Retinal pigment epithelial cell (primary cell): ENCODE measurements around the gene PAX8.

Source experiments
- DNase-seq: peaks from one replicate; pipeline ENCODE4 v3.0.0-alpha.2; 2010; ENCODE audit warnings: low read depth
- H3K4me3 ChIP-seq: 2 replicates; pipeline ENCODE4 v1.5.1; 2011; ENCODE audit warnings: mild to moderate bottlenecking, low read length, control low read depth, moderate library complexity
- TF ChIP-seq, protein P1 (sequence below): conservative IDR thresholded peaks from 2 replicates; pipeline ENCODE4 v1.5.1; 2011; ENCODE audit warnings: low read depth, low read length, control low read depth, inconsistent platforms

The PAX8 gene

DNA sequence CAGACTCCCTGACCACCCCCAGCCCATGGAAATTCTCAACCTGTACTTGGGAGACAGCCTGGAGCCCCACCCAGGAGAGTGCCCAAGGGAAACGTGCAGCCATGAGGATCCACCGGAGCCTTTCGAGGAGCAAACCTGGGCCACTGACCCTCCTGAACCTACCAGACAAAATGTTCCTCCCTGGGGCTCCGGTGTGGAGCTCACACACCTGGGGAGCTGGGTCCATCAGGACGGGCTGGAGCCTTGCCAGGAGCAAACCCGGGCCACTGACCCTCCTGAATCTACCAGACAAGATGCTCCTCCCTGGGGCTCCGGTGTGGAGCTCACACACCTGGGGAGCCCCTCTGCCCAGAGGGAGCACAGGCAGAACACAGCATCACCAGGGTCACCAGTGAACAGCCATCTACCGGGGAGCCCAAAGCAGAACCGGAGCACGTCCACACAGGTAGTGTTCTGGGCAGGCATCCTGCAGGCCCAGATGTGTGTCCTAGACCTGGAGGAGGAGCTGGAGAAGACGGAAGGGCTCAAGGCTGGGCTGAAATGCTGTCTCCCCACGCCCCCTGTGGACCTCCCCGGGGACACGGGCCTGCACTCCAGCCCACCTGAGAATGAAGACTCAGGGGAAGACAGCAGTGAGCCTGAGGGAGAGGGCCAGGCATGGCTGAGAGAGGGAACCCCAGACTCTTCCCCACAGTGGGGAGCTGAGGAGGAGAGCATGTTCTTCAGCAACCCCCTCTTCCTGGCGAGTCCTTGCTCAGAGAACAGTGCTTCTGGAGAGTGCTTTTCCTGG lies 96.1 kb downstream of the PAX8 start:
- no peak for DNase-seq

DNA sequence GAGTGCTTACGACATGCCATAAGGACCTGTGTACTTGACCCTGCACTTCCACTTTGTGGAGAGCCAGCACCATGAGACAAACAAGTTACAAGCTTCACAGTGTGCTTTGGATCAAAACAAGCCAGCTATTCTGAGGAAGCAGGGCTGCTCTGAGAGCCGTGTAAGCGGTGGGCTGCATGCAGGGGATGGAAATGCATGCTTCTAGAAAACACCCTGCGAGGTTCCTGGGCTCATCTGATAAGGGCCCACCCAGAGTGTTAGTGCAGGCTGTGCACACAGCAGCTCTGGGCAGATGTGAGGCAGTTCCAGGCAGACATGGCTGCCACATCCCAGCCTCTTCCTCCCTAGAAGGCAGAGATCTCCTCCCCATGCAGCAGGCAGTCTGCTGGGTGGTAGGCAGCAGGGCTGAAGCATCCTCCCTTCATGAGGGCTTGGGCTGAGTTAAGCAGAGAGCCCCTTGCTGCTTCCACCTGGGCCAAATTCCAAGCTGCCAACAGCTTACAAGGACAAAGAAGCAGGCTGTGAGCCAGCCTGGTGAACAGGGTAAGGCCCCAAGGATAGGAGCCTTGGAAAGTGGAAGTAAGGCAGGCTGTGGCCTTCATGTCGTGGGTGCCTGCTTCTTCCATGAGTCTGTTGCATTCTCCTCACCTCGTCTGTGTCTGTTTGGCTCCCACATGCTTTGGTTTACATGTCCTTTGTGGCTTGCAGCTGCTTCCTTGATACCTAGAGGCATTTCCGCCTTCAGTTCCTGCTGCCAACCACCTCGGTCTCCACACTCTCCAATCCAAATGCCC lies 97.3 kb downstream of the PAX8 start:
- DNase-seq = no peak
- TF ChIP-seq, protein P1, sequence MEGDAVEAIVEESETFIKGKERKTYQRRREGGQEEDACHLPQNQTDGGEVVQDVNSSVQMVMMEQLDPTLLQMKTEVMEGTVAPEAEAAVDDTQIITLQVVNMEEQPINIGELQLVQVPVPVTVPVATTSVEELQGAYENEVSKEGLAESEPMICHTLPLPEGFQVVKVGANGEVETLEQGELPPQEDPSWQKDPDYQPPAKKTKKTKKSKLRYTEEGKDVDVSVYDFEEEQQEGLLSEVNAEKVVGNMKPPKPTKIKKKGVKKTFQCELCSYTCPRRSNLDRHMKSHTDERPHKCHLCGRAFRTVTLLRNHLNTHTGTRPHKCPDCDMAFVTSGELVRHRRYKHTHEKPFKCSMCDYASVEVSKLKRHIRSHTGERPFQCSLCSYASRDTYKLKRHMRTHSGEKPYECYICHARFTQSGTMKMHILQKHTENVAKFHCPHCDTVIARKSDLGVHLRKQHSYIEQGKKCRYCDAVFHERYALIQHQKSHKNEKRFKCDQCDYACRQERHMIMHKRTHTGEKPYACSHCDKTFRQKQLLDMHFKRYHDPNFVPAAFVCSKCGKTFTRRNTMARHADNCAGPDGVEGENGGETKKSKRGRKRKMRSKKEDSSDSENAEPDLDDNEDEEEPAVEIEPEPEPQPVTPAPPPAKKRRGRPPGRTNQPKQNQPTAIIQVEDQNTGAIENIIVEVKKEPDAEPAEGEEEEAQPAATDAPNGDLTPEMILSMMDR = no peak
- no peak overlapping the region for H3K4me3 ChIP-seq

More for the DNA sequence above, 96.1 kb downstream of the PAX8 start:
- TF ChIP-seq, protein P1 = no peak
- no peak overlapping the region for H3K4me3 ChIP-seq

DNA sequence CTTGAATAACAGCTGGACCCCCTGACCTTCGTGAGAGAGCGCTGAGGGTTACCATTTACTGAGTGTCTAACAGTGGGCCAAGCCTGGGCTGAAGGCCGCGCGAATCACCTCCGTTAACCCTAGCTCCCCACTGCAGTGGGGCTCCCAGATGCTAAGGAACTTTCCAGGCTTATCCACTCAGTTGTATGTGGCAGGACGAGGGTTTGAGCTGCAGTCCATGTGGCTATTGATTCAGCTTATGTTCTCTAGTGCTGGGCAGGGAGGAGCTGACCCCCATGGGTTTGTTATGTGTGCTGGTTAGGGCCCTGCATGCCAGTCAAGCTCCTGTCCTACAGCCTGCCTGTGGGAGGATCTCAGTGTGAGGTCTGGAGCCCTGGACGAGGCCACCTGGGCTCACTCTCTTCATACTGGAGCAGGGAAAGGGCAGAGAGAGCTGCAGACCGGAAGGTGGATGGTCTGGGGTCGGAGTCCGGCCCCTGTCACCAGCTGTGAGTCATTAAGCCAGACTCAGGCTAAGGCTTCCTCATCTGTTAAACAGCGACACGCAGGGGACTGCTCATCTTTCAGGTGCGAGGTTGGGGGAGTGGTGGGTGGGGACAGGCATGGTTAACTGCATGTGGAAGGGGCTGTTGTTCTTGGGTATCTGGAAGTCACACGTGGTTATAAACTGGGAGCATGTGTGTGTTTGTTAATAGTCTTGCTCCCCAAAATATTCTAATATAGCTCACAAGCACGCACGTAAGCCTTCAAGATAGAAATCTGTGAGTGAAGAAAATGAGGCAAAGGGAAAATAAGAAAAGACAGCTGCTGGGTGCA lies 98.4 kb downstream of the PAX8 start:
- no peak overlapping the region for H3K4me3 ChIP-seq
- no peak for DNase-seq
- TF ChIP-seq, protein P1 = no peak

DNA sequence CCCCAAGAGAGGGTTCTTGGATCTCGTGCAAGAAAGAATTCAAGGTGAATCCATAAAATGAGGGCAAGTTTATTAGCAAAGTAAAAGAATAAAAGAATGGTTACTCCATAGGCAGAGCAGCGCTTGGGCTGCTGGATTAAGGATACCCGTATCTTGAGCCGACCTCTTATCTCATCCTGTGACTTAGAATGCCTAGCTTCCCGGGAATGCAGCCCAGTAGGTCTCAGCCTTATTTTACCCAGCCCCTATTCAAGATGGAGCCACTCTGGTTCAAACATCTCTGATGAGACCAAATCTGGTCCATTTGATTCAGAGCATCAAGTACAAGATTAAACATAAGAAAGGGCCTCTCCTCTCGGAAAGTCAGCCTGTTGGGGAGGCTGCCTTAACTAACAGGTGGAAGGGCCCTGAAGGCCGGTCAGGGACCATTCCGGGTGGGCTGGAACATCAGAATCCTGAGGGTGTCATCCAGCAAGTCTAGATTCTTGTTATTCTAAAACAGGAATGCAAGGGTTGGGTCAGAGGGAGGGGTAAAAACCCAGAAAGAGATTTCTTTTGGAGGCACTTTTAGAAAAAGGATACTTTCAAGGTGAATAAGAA lies 99.2 kb downstream of the PAX8 start:
- no peak for DNase-seq
- TF ChIP-seq, protein P1 = no peak
- H3K4me3 ChIP-seq = no peak overlapping the region

DNA sequence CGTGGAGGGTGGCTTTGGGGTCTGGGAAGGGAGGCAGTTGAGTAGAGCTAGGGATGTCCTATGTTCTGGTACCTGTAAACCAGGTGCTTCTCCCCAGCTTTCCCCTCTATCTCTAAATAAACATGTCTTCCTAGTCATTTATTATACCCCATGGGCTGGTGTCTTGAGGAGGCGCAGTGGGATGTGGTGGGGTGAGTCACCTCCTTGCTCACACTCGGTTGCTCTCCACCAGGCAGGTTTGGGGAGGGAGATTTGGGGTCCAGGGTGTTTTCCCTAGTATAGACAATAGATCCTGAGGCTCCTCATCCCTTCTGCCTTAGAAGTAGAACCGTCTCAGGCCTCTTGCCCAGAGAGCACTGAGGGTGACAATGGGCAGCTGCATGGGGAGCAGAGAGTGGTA lies 99.8 kb downstream of the PAX8 start:
- DNase-seq = no peak
- TF ChIP-seq, protein P1 = no peak
- H3K4me3 ChIP-seq = no peak overlapping the region

DNA sequence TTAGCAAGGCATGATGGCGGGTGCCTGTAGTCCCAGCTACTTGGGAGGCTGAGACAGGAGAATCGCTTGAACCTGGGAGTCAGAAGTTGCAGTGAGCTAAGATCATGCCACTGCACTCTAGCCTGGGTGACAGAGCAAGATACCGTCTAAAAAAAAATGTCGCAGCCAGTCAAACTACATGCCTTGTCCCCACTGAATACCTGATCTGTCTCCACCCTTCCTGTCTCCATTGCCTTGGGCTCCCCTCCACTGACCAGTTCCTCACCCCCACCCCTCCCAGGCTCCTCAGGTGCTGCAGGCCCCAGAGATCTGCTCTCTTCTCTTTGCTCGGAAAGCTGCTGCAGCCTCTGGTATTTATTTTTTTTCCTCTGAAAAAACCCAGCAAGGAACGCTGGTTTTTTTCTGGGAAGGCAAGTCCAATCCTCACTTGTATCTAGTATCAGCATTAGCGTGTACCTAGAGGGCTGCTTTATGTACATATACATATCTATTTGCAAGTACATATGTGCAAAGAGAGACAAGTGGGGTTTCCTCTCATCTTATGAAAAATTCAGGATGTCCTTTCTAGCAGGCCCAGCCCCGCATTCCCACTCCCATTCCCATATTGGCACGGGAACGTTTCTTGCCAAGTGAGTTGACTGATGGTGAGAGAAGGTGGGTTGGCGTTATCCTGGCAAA lies 100.5 kb downstream of the PAX8 start:
- no peak for DNase-seq
- H3K4me3 ChIP-seq = no peak overlapping the region
- TF ChIP-seq, protein P1 = no peak
